GM23248 (cell line): ENCODE data around the gene NPHP4. TPM values are rescaled to one million over a fixed set of nuclear protein-coding genes. Genes with fewer than 3 reads are reported as not detected.

Source experiments
- DNase-seq: peaks from one replicate; pipeline ENCODE4 v3.0.0-alpha.2; 2015
- H2AFZ ChIP-seq: fragments of 200-600 bp; sonication (generic); 2 replicates; pipeline ENCODE4 v1.6.1; 2016; ENCODE audit warnings: antibody characterized with exemption
- H3F3A ChIP-seq: fragments of 200-600 bp; sonication (generic); 2 replicates; pipeline ENCODE4 v1.6.1; 2016; ENCODE audit warnings: mild to moderate bottlenecking, antibody characterized with exemption, mixed run types; ENCODE audit not compliant: insufficient read depth
- H3K27ac ChIP-seq: fragments of 200-600 bp; sonication (generic); 2 replicates; pipeline ENCODE4 v1.5.1; 2016; ENCODE audit warnings: mild to moderate bottlenecking
- H3K27me3 ChIP-seq: fragments of 200-600 bp; sonication (generic); replicated peaks from 2 replicates; pipeline ENCODE4 v1.6.1; 2016; ENCODE audit warnings: mild to moderate bottlenecking; ENCODE audit not compliant: insufficient read depth
- H3K36me3 ChIP-seq: fragments of 200-600 bp; sonication (generic); 2 replicates; pipeline ENCODE4 v1.6.1; 2016; ENCODE audit warnings: low read depth, mild to moderate bottlenecking
- H3K4me1 ChIP-seq: fragments of 200-600 bp; sonication (generic); 2 replicates; pipeline ENCODE4 v1.6.1; 2016; ENCODE audit warnings: mild to moderate bottlenecking; ENCODE audit not compliant: insufficient read depth
- H3K4me2 ChIP-seq: fragments of 200-600 bp; sonication (generic); one replicate; pipeline ENCODE4 v1.6.1; 2016; ENCODE audit warnings: mild to moderate bottlenecking; ENCODE audit not compliant: unreplicated experiment
- H3K4me3 ChIP-seq: fragments of 200-600 bp; sonication (generic); 2 replicates; pipeline ENCODE4 v1.5.1; 2016; ENCODE audit warnings: mild to moderate bottlenecking
- H3K79me2 ChIP-seq: fragments of 200-600 bp; sonication (generic); 2 replicates; pipeline ENCODE4 v1.6.1; 2016; ENCODE audit warnings: mild to moderate bottlenecking; ENCODE audit not compliant: insufficient read depth
- H3K9ac ChIP-seq: fragments of 200-600 bp; sonication (generic); 2 replicates; pipeline ENCODE4 v1.6.1; 2016; ENCODE audit warnings: mild to moderate bottlenecking
- H3K9me2 ChIP-seq: fragments of 200-600 bp; sonication (generic); 2 replicates; pipeline ENCODE4 v1.6.1; 2016; ENCODE audit warnings: mixed run types, mild to moderate bottlenecking, moderate library complexity; ENCODE audit not compliant: insufficient read depth
- H3K9me3 ChIP-seq: fragments of 200-600 bp; sonication (generic); one replicate; pipeline ENCODE4 v1.6.1; 2017; ENCODE audit warnings: low read depth
- H4K20me1 ChIP-seq: fragments of 200-600 bp; sonication (generic); 2 replicates; pipeline ENCODE4 v1.6.0; 2016; ENCODE audit not compliant: insufficient read depth
- EZH2 ChIP-seq: fragments of 200-600 bp; sonication (generic); IDR thresholded peaks from 2 replicates; pipeline ENCODE4 v1.6.1; 2018; ENCODE audit warnings: antibody characterized with exemption, mild to moderate bottlenecking; ENCODE audit not compliant: insufficient read depth, poor library complexity, severe bottlenecking
- EZH2phosphoT487 ChIP-seq: fragments of 200-600 bp; sonication (generic); IDR thresholded peaks from 2 replicates; pipeline ENCODE4 v1.6.1; 2018; ENCODE audit warnings: antibody characterized with exemption, moderate library complexity, mild to moderate bottlenecking, low read depth; ENCODE audit not compliant: insufficient read depth
- WGBS, 2 experiments: methylation state at CpG; one replicate each; pipeline ENCODE4 v1.1.6; 2015 to 2017; ENCODE audit warnings: low lambda C conversion rate in 2 of 2, low coverage in 1 of 2; ENCODE audit errors: missing lambda C conversion rate in 2 of 2; 5-methylcytosine and 5-hydroxymethylcytosine counted together
- in situ Hi-C: fragments of 300-500 bp; cut with MboI; formaldehyde crosslinking; loops from 2 replicates; pipeline ENCODE4 v1.15.0; 2020
- polyA plus RNA-seq: library from polyadenylated mRNA; unstranded; fragments of >200 nt; fragmentation: Nextera tagmentation; extraction: Ambion mirVana; gene quantifications from 2 replicates; pipeline ENCODE4 v1.2.1, GENCODE V29; 2016
- total RNA-seq: library from RNA; depleted of rRNA; stranded (reverse); fragments of >200 nt; shearing (Covaris generic); gene quantifications from 2 replicates; pipeline ENCODE4 v1.2.3, GENCODE V29; 2014

Gene NPHP4
- total and polyA plus RNA-seq, 2 experiments from 2014 or later = 4.0 to 4.2 TPM

DNA sequence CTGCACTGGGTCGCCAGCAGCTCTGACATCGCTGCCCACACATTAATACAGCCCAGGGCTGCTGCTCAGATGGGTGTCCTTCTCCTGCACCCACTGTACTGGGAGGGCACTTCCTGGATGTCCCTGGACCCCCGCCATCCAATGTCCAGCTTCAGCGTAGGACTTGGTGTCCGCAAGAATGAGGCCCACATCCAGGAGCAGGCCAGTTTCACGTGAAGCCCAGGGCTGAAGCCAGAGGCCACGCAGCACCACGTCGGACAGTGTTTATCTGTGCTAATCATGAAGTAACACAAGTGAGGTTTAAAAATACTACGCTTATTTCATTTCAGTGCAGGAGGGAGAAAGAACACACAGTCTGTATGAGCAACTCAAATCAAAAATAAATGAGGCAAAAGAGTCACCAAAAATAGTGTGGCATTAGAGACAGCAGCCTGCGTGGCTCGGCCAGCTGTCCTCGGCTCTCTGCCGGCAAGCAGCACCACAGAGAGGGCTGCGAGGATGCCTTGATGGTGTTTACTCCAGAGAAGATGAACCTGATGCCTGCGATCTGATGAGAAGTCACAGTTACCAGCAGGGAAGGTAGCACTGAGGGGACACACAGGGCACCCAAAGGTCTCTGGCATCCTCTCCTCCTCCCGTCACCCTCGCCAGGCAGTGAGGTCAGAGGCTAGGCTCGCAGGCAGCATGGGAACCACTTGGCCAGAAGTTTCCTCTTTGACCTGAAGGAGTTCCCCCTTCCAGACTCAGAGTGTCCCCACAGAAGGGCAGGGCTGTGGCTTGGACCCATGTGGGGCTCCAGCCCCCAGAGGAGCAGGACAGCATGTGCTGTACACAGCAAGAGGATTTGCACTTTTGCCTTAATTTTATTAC is 22.1 kb upstream of the NPHP4 start:
- Histone ChIP-seq H3K9me2 (no peaks in the 10 kb centered on the region), H3K4me3 (no peak overlapping the region), H3K79me2 (no peaks in the 10 kb centered on the region), H3K36me3 (no peaks in the 10 kb centered on the region), H3K4me2 (no peak overlapping the region), H3K27ac (no peak overlapping the region), H3F3A (no peaks in the 10 kb centered on the region), H3K9ac (no peak overlapping the region), H3K9me3 (no peaks in the 10 kb centered on the region), H4K20me1 (no peaks in the 10 kb centered on the region), H3K27me3 (no peaks in the 10 kb centered on the region), H3K4me1 (no peaks in the 10 kb centered on the region), H2AFZ (no peak overlapping the region)
- TF ChIP-seq EZH2phosphoT487 = no peak
- in situ Hi-C loops = no loop called here
- 67 to 70% methylated on average over 19 of the region's 19 CpGs for WGBS, 2 experiments
- no peak for DNase-seq

DNA sequence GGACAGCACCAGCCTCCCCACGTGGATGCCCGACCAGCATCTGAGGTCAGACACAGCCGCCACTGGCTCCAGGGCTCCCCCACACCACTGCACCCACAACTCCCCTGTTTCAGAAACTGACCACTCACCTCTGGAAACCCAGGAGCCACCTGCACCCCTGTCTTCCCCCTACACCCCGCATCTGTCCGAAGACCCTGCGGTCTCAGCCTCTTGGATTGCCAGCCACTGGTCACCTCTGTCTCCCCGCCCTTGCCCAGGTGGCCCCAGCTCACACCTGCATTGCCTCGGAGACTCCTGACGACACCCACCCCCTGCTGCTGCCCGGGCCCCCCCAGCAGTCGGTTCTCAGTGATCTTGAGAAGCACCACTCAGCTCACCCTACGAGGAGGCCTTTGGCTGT is 21.3 kb upstream of the NPHP4 start:
- Histone ChIP-seq H2AFZ (no peak overlapping the region), H3K4me2 (no peak overlapping the region), H3F3A (no peaks in the 10 kb centered on the region), H3K4me1 (no peaks in the 10 kb centered on the region), H4K20me1 (no peaks in the 10 kb centered on the region), H3K4me3 (no peak overlapping the region), H3K9me2 (no peaks in the 10 kb centered on the region), H3K9ac (no peak overlapping the region), H3K27ac (no peak overlapping the region), H3K9me3 (no peaks in the 10 kb centered on the region), H3K27me3 (no peaks in the 10 kb centered on the region), H3K36me3 (no peaks in the 10 kb centered on the region), H3K79me2 (no peaks in the 10 kb centered on the region)
- in situ Hi-C loops = no loop called here
- TF ChIP-seq EZH2 (no peak), EZH2phosphoT487 (no peak)
- WGBS, 2 experiments = 91 to 92% methylated on average over 10 to 12 of the region's 12 CpGs
- DNase-seq = no peak

DNA sequence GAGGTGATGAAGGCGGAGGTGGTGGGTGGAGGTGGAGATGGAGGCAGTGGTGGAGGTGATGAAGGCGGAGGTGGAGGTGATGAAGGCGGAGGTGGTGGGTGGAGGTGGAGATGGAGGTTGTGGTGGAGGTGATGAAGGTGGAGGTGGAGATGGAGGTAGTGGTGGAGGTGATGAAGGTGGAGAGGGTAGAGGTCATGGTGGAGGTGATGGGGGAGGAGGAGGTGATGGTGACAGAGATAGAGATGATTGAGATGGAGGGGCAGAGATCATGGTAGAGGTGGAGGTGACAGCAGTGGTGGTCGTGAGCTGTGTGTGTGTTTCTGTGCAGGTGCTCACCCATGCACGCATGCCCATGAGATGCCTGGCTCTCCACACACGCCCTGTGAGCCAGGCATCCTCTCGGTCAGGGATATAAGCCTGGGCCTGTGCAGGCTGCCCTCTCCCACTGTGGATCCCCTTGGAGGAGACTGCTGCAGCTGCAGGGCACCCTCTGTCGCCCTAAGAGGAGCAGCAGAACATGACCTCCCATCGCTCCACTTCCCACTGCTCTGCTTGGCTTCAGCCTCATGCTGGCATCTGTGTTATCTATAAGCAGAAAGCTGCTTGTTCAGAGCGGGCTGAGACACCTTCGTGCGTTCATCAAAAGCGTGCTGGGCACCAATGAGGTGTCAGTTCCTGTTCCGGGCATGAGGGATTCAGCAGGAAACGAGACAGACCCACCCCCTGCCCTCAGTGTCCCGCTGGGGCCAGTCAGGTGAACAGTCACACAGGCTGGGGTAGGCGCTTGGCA is 20.5 kb upstream of the NPHP4 start:
- Histone ChIP-seq H3K27ac (no peak overlapping the region), H3F3A (no peaks in the 10 kb centered on the region), H3K4me3 (no peak overlapping the region), H3K27me3 (no peaks in the 10 kb centered on the region), H2AFZ (no peak overlapping the region), H3K9ac (no peak overlapping the region), H4K20me1 (no peaks in the 10 kb centered on the region), H3K9me3 (no peaks in the 10 kb centered on the region), H3K9me2 (no peaks in the 10 kb centered on the region), H3K4me2 (no peak overlapping the region), H3K36me3 (no peaks in the 10 kb centered on the region), H3K4me1 (no peaks in the 10 kb centered on the region), H3K79me2 (no peaks in the 10 kb centered on the region)
- in situ Hi-C loops = no loop called here
- 86 to 89% methylated on average over 12 to 17 of the region's 17 CpGs for WGBS, 2 experiments
- no peak for DNase-seq
- TF ChIP-seq EZH2phosphoT487 = no peak

DNA sequence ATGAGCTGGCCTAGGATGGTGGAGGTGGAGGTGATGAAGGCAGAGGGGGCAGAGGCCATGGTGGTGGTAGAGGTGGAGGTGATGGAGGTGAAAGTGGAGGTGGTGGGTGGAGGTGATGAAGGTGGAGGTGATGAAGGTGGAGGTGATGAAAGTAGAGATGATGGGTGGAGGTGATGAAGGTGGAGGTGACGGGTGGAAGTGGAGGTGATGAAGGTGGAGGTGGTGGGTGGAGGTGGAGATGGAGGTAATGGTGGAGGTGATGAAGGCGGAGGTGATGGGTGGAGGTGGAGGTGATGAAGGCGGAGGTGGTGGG is 19.7 kb upstream of the NPHP4 start:
- Histone ChIP-seq H3K4me3 (no peak overlapping the region), H4K20me1 (no peaks in the 10 kb centered on the region), H3F3A (no peaks in the 10 kb centered on the region), H3K9me2 (no peaks in the 10 kb centered on the region), H3K4me2 (no peak overlapping the region), H3K36me3 (no peaks in the 10 kb centered on the region), H3K4me1 (no peaks in the 10 kb centered on the region), H3K9me3 (no peaks in the 10 kb centered on the region), H3K79me2 (no peaks in the 10 kb centered on the region), H2AFZ (no peak overlapping the region), H3K27me3 (no peaks in the 10 kb centered on the region), H3K27ac (no peak overlapping the region), H3K9ac (no peak overlapping the region)
- TF ChIP-seq EZH2phosphoT487 (no peak), EZH2 (no peak)
- DNase-seq = no peak
- in situ Hi-C loops = no loop called here
- WGBS, 2 experiments = 94% methylated on average over 3 of the region's 3 CpGs; no CpG with 5 or more reads in 1 of the 2 experiments
